KMS-11 (cell line): Measurements from ENCODE around the gene LGALS3BP.

Source experiments
- H2AFZ ChIP-seq: fragments of 200-600 bp; sonication (generic); 2 replicates; pipeline ENCODE4 v1.6.1; 2016; ENCODE audit warnings: antibody characterized with exemption, mixed run types, low read depth
- H3K27ac ChIP-seq: fragments of 200-600 bp; sonication (generic); 2 replicates; pipeline ENCODE4 v1.6.1; 2016; ENCODE audit warnings: mild to moderate bottlenecking, mixed run types
- H3K27me3 ChIP-seq: fragments of 200-600 bp; sonication (generic); 2 replicates; pipeline ENCODE4 v1.6.1; 2017; ENCODE audit warnings: mild to moderate bottlenecking, low read depth, mixed run types, moderate library complexity; ENCODE audit not compliant: insufficient read depth
- H3K36me3 ChIP-seq: fragments of 200-600 bp; sonication (generic); 2 replicates; pipeline ENCODE4 v1.6.1; 2017; ENCODE audit warnings: mild to moderate bottlenecking, mixed run types; ENCODE audit not compliant: insufficient read depth
- H3K4me1 ChIP-seq: fragments of 200-600 bp; sonication (generic); 2 replicates; pipeline ENCODE4 v1.6.1; 2016; ENCODE audit warnings: mild to moderate bottlenecking, low read depth, mixed run types; ENCODE audit not compliant: poor library complexity, severe bottlenecking
- H3K4me2 ChIP-seq: fragments of 200-600 bp; sonication (generic); 2 replicates; pipeline ENCODE4 v1.7.0; 2016; ENCODE audit warnings: mild to moderate bottlenecking, mixed run types
- H3K4me3 ChIP-seq: fragments of 200-600 bp; sonication (generic); IDR thresholded peaks from 2 replicates; pipeline ENCODE4 v1.6.1; 2017; ENCODE audit warnings: low read depth, low read length, mixed read lengths; ENCODE audit not compliant: insufficient read depth
- H3K79me2 ChIP-seq: fragments of 200-600 bp; sonication (generic); 2 replicates; pipeline ENCODE4 v1.6.1; 2016; ENCODE audit warnings: low read depth, mixed run types; ENCODE audit not compliant: insufficient read depth
- H3K9ac ChIP-seq: fragments of 200-600 bp; sonication (generic); 2 replicates; pipeline ENCODE4 v1.6.1; 2016; ENCODE audit warnings: mild to moderate bottlenecking, mixed run types
- H4K20me1 ChIP-seq: fragments of 200-600 bp; sonication (generic); 2 replicates; pipeline ENCODE4 v1.6.1; 2016; ENCODE audit warnings: mild to moderate bottlenecking, mixed run types; ENCODE audit not compliant: insufficient read depth
- CTCF ChIP-seq: fragments of 200-600 bp; sonication (generic); conservative IDR thresholded peaks from 2 replicates; pipeline ENCODE4 v1.6.1; 2017; ENCODE audit warnings: low read depth, mild to moderate bottlenecking, antibody characterized with exemption, low read length, moderate library complexity, mixed read lengths

Gene LGALS3BP

GRCh38 chr17:78997231-78997741, 17.6 kb upstream of the LGALS3BP start:
- H3K79me2 ChIP-seq: peaks cover 12% of the 10 kb centered on the region; the same call in 1 of the 2 replicates
- H3K27ac ChIP-seq: no peak overlapping the region
- no peak overlapping the region for H3K4me3 ChIP-seq
- no peaks in the 10 kb centered on the region for H3K27me3 ChIP-seq
- no peak for TF ChIP-seq CTCF
- H3K4me2 ChIP-seq: no peak overlapping the region
- no peak overlapping the region for H2AFZ ChIP-seq
- no peaks in the 10 kb centered on the region for H4K20me1 ChIP-seq
- peaks cover 9% of the 10 kb centered on the region; the same call in 1 of the 2 replicates for H3K36me3 ChIP-seq
- H3K4me1 ChIP-seq: no peaks in the 10 kb centered on the region
- H3K9ac ChIP-seq: no peak overlapping the region

- Histone ChIP-seq H4K20me1 (no peaks in the 10 kb centered on the region), H3K4me2 (no peak overlapping the region), H3K79me2 (peaks cover 7% of the 10 kb centered on the region; the same call in 1 of the 2 replicates), H3K4me1 (no peaks in the 10 kb centered on the region), H3K27ac (no peak overlapping the region), H3K4me3 (no peak overlapping the region), H2AFZ (no peak overlapping the region), H3K9ac (no peak overlapping the region), H3K36me3 (peaks cover 9% of the 10 kb centered on the region; the same call in 1 of the 2 replicates), H3K27me3 (no peaks in the 10 kb centered on the region)
- TF ChIP-seq CTCF: no peak
These were observed 17.1 kb upstream of the LGALS3BP start for GRCh38 chr17:78996781-78997201.

- Histone ChIP-seq H3K79me2 (no peaks in the 10 kb centered on the region; the same call in 1 of the 2 replicates), H3K9ac (no peak overlapping the region), H2AFZ (no peak overlapping the region), H3K4me3 (no peak overlapping the region), H4K20me1 (no peaks in the 10 kb centered on the region), H3K36me3 (peaks cover 9% of the 10 kb centered on the region; the same call in 1 of the 2 replicates), H3K27me3 (no peaks in the 10 kb centered on the region), H3K4me1 (no peaks in the 10 kb centered on the region), H3K27ac (no peak overlapping the region), H3K4me2 (no peak overlapping the region)
- TF ChIP-seq CTCF: no peak
These were observed 16.2 kb upstream of the LGALS3BP start for GRCh38 chr17:78995761-78996451.

GRCh38 chr17:78995022-78995760, 15.5 kb upstream of the LGALS3BP start:
- Histone ChIP-seq H3K4me2 (no peak overlapping the region), H3K27ac (no peak overlapping the region), H3K4me3 (no peak overlapping the region), H3K36me3 (peaks cover 9% of the 10 kb centered on the region; the same call in 1 of the 2 replicates), H3K4me1 (no peaks in the 10 kb centered on the region), H2AFZ (no peak overlapping the region), H3K9ac (no peak overlapping the region), H3K79me2 (no peaks in the 10 kb centered on the region; the same call in 1 of the 2 replicates), H3K27me3 (no peaks in the 10 kb centered on the region), H4K20me1 (no peaks in the 10 kb centered on the region)
- no peak for TF ChIP-seq CTCF
